ENCODE measurements around the gene LRP8.

The LRP8 gene

GRCh38 chr1:53260631-53261247, 67.1 kb downstream of the LRP8 start:
- H3K9ac ChIP-seq (ENCODE audit: low read length), result no peak overlapping the region
- no peaks in the 10 kb centered on the region for H3K79me2 ChIP-seq (ENCODE audit: insufficient read depth, low read length)
- H3K4me3 ChIP-seq (ENCODE audit: insufficient read depth, low read length, poor library complexity, severe bottlenecking), result no peak overlapping the region
- H3K27ac ChIP-seq (ENCODE audit: low read depth, low read length), result no peak overlapping the region
- H3K9me2 ChIP-seq (replicated peaks; ENCODE audit: insufficient read depth, low read length), result no peaks in the 10 kb centered on the region
- TF ChIP-seq CTCF (IDR thresholded peaks at IDR 0.05; ENCODE audit: insufficient read depth, low read length, poor library complexity, severe bottlenecking), result no peak
- TF ChIP-seq EZH2phosphoT487 (conservative IDR thresholded peaks at IDR 0.05; ENCODE audit: low read length), result no peak
- no peaks in the 10 kb centered on the region for H3F3A ChIP-seq (ENCODE audit: insufficient read depth)
- H4K20me1 ChIP-seq (ENCODE audit: low read depth, low read length), result no peaks in the 10 kb centered on the region
- no peaks in the 10 kb centered on the region for H3K9me3 ChIP-seq (ENCODE audit: insufficient read depth, low read length)
- H3K4me2 ChIP-seq (ENCODE audit: low read depth, low read length, poor library complexity, severe bottlenecking), result no peak overlapping the region
- H3K27me3 ChIP-seq (ENCODE audit: low read length), result no peaks in the 10 kb centered on the region
- H3K36me3 ChIP-seq (ENCODE audit: low read length), result peaks cover 17% of the 10 kb centered on the region
- H2AFZ ChIP-seq (ENCODE audit: low read depth, low read length, severe bottlenecking), result no peak overlapping the region

- Histone ChIP-seq H3K9me3 (ENCODE audit: insufficient read depth, low read length) (no peaks in the 10 kb centered on the region), H3K36me3 (ENCODE audit: low read length) (peaks cover 17% of the 10 kb centered on the region), H2AFZ (ENCODE audit: low read depth, low read length, severe bottlenecking) (no peak overlapping the region), H3K9me2 (replicated peaks; ENCODE audit: insufficient read depth, low read length) (no peaks in the 10 kb centered on the region), H3K9ac (ENCODE audit: low read length) (no peak overlapping the region), H3K4me2 (ENCODE audit: low read depth, low read length, poor library complexity, severe bottlenecking) (no peak overlapping the region), H4K20me1 (ENCODE audit: low read depth, low read length) (no peaks in the 10 kb centered on the region), H3K79me2 (ENCODE audit: insufficient read depth, low read length) (no peaks in the 10 kb centered on the region), H3K27me3 (ENCODE audit: low read length) (no peaks in the 10 kb centered on the region), H3K4me3 (ENCODE audit: insufficient read depth, low read length, poor library complexity, severe bottlenecking) (no peak overlapping the region), H3F3A (ENCODE audit: insufficient read depth) (no peaks in the 10 kb centered on the region), H3K27ac (ENCODE audit: low read depth, low read length) (no peak overlapping the region)
- TF ChIP-seq CTCF (IDR thresholded peaks at IDR 0.05; ENCODE audit: insufficient read depth, low read length, poor library complexity, severe bottlenecking) (no peak), EZH2phosphoT487 (conservative IDR thresholded peaks at IDR 0.05; ENCODE audit: low read length) (no peak)
Measured at GRCh38 chr1:53259932-53260331, 67.9 kb downstream of the LRP8 start.

GRCh38 chr1:53258216-53258615, 69.7 kb downstream of the LRP8 start:
- H3K9me2 ChIP-seq (replicated peaks; ENCODE audit: insufficient read depth, low read length), result no peaks in the 10 kb centered on the region
- no peak overlapping the region for H3K27ac ChIP-seq (ENCODE audit: low read depth, low read length)
- H3K9ac ChIP-seq (ENCODE audit: low read length), result no peak overlapping the region
- no peaks in the 10 kb centered on the region for H3K27me3 ChIP-seq (ENCODE audit: low read length)
- no peaks in the 10 kb centered on the region; the same call in 1 of the 2 replicates for H3F3A ChIP-seq (ENCODE audit: insufficient read depth)
- peaks cover 21% of the 10 kb centered on the region for H3K36me3 ChIP-seq (ENCODE audit: low read length)
- H4K20me1 ChIP-seq (ENCODE audit: low read depth, low read length), result no peaks in the 10 kb centered on the region
- no peak for TF ChIP-seq CTCF (IDR thresholded peaks at IDR 0.05; ENCODE audit: insufficient read depth, low read length, poor library complexity, severe bottlenecking)
- TF ChIP-seq EZH2phosphoT487 (conservative IDR thresholded peaks at IDR 0.05; ENCODE audit: low read length), result no peak
- no peak overlapping the region for H2AFZ ChIP-seq (ENCODE audit: low read depth, low read length, severe bottlenecking)
- H3K79me2 ChIP-seq (ENCODE audit: insufficient read depth, low read length), result no peaks in the 10 kb centered on the region
- H3K4me3 ChIP-seq (ENCODE audit: insufficient read depth, low read length, poor library complexity, severe bottlenecking), result no peak overlapping the region
- no peaks in the 10 kb centered on the region for H3K9me3 ChIP-seq (ENCODE audit: insufficient read depth, low read length)
- no peak overlapping the region for H3K4me2 ChIP-seq (ENCODE audit: low read depth, low read length, poor library complexity, severe bottlenecking)

Data from SU-DHL-6 (cell line).